ENCODE data around the gene FTSJ3. TPM values are rescaled to one million over a fixed set of nuclear protein-coding genes. Genes with fewer than 3 reads are reported as not detected.

FTSJ3 gene
- total RNA-seq, 4 donors from 2014 or later = 37.8 to 64.7 (median 47.2) TPM

DNA sequence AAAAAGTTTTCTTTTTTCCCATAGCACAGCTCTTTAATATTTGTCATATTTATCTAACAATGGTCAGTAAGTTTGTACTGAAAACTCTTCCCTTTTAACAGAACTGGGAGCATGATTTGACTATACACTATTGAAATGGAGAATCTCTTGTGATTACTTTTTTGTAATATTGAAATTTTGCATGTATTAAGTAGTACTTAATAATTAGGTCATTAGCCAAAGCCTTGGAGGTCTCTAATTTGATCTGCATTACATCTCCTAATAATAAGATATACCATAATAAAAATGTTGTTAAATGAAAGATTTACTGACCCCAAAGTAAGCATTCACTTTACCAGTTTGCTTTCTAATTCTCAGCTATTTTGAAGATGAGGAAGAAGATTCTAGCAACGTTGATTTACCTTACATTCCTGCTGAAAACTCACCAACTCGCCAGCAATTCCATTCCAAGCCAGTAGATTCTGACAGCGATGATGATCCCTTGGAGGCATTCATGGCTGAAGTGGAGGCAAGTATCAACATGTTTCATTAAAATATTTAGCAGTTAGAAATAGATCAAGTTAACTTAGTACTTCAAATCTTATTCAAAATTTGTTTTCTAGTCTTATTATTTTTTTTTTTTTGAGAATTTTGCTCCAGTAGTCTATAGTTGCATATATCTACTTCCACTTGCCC is 35.3 kb downstream of the FTSJ3 start:
- Histone ChIP-seq H3K36me3 (peaks cover 50 to 69% of the 10 kb centered on the region in 2 donors), H3K27me3 (no peaks in the 10 kb centered on the region), H3K27ac (no peak overlapping the region), H3K9me3 (no peaks in the 10 kb centered on the region), H3K4me3 (replicated peaks in 1 of 3) (no peak overlapping the region), H3K4me1 (no peaks in the 10 kb centered on the region)
- DNase-seq = no peak
- WGBS, 2 donors = 83 to 91% methylated on average over 3 of the region's 3 CpGs
- intact Hi-C loops (cut with DNase I) = no loop called here
- TF ChIP-seq POLR2A (IDR thresholded peaks at IDR 0.05) = no peak
- TF ChIP-seq, protein P1, sequence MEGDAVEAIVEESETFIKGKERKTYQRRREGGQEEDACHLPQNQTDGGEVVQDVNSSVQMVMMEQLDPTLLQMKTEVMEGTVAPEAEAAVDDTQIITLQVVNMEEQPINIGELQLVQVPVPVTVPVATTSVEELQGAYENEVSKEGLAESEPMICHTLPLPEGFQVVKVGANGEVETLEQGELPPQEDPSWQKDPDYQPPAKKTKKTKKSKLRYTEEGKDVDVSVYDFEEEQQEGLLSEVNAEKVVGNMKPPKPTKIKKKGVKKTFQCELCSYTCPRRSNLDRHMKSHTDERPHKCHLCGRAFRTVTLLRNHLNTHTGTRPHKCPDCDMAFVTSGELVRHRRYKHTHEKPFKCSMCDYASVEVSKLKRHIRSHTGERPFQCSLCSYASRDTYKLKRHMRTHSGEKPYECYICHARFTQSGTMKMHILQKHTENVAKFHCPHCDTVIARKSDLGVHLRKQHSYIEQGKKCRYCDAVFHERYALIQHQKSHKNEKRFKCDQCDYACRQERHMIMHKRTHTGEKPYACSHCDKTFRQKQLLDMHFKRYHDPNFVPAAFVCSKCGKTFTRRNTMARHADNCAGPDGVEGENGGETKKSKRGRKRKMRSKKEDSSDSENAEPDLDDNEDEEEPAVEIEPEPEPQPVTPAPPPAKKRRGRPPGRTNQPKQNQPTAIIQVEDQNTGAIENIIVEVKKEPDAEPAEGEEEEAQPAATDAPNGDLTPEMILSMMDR (IDR thresholded peaks at IDR 0.05) = no peak

DNA sequence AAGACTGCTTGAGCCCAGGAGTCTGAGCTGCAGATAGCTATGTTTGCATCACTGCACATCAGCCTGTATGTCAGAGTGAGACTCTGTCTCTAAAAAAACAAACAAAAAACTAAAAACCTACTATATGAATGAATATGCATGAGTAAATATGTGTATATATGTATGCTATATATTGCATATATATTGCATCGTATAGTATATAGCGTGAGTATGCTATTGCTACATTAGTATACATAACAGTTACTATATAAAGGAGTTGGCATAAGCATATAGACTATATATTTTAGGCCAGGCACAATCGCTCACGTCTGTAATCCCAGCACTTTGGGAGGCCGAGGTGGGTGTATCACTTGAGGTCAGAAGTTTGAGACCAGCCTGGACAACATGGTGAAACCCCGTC is 37.4 kb downstream of the FTSJ3 start:
- no peak overlapping the region for H3K4me3 ChIP-seq (replicated peaks in 1 of 3)
- H3K9me3 ChIP-seq = no peaks in the 10 kb centered on the region
- intact Hi-C loops (cut with DNase I) = no loop called here
- DNase-seq = no peak
- TF ChIP-seq, protein P1 (IDR thresholded peaks at IDR 0.05) = no peak
- no peak for TF ChIP-seq POLR2A (IDR thresholded peaks at IDR 0.05)
- H3K4me1 ChIP-seq = no peaks in the 10 kb centered on the region
- H3K27me3 ChIP-seq = no peaks in the 10 kb centered on the region
- no peak overlapping the region for H3K27ac ChIP-seq
- WGBS, 2 donors = 90 to 95% methylated on average over 6 of the region's 6 CpGs
- H3K36me3 ChIP-seq = peaks cover 36 to 56% of the 10 kb centered on the region in 2 donors

DNA sequence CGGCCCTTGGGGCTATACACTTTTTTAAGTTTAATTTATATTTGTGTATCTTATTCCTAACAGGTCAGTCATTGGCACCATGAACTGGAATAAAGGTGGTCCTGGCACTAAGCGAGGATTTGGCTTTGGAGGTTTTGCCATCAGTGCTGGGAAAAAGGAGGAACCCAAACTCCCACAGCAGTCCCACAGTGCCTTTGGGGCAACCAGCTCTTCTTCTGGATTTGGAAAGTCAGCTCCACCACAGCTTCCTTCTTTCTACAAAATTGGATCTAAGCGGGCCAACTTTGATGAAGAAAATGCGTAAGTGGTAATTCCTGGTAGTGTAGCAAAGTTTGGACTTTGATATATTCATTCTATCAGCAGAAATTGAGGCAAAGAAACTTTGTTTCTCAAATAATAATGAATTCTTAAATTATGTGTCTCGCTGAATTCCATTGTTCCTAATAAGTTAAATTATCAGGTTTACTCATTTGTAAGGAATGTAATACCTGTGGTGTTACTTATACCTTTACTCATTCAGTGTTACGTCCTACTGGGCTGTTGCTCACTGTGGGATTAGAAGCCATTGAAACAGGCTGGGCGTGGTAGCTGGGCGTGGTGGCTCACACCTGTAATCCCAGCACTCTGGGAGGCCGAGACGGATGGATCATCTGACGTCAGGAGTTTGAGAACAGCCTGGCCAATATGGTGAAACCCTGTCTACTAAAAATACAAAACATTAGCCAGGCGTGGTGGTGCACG is 40.3 kb downstream of the FTSJ3 start:
- Histone ChIP-seq H3K36me3 (peaks cover 18 to 28% of the 10 kb centered on the region in 2 donors), H3K9me3 (no peaks in the 10 kb centered on the region), H3K4me3 (replicated peaks in 1 of 3) (no peak overlapping the region), H3K27me3 (no peaks in the 10 kb centered on the region), H3K27ac (no peak overlapping the region), H3K4me1 (no peaks in the 10 kb centered on the region)
- WGBS, 2 donors = 94 to 98% methylated on average over 13 of the region's 13 CpGs
- intact Hi-C loops (cut with DNase I) = no loop called here
- DNase-seq = no peak
- TF ChIP-seq, protein P1 (IDR thresholded peaks at IDR 0.05) = no peak
- TF ChIP-seq POLR2A (IDR thresholded peaks at IDR 0.05) = no peak

DNA sequence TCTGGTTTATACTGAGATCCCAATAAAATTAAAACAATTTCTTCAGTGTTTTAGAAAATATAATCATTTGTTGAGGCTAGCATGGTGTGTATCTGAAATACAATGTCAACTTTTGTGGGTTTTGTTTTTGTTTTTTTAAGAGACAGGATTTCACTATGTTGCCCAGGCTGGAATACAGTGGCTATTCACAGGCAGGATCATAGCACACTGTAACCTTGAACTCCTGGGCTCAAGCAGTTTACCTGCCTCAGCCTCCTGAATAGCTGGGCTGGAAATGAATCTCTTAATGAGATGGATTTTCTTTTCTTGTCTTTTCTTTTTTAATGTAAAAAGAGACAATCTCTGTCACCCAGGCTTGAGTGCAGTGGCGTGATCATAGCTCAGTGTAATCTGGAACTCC is 41.3 kb downstream of the FTSJ3 start:
- Histone ChIP-seq H3K36me3 (peaks cover 9 to 28% of the 10 kb centered on the region in 2 donors), H3K27me3 (no peaks in the 10 kb centered on the region), H3K4me1 (no peaks in the 10 kb centered on the region), H3K9me3 (no peaks in the 10 kb centered on the region), H3K4me3 (replicated peaks in 1 of 3) (no peak overlapping the region), H3K27ac (no peak overlapping the region)
- WGBS, 2 donors = 94 to 100% methylated on average over 1 of the region's 1 CpG
- intact Hi-C loops (cut with DNase I) = no loop called here
- no peak for DNase-seq
- TF ChIP-seq, protein P1 (IDR thresholded peaks at IDR 0.05) = no peak
- TF ChIP-seq POLR2A (IDR thresholded peaks at IDR 0.05) = no peak

DNA sequence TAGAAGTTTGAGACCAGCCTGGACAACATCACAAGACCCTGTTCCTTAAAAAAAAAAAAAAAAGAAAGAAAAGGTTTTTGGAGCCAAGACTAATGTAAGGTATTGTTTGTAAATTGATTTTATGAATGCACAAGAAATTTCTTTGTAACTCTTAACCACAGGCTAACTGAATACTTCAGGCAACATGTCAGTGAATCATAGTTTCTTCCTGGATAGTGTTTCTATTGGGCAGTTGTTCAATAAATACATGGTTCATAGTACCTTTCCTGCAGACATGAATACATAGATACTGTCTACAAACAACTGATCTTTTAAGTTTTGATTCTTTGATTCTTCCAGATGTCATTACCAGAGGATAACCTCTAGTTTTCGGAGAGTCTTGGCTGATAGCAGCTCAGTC is 41.9 kb downstream of the FTSJ3 start:
- no peak overlapping the region for H3K27ac ChIP-seq
- intact Hi-C loops (cut with DNase I) = no loop called here
- no peak overlapping the region for H3K4me3 ChIP-seq (replicated peaks in 1 of 3)
- WGBS, 2 donors = 89 to 95% methylated on average over 1 of the region's 1 CpG
- DNase-seq = no peak
- no peaks in the 10 kb centered on the region for H3K27me3 ChIP-seq
- H3K4me1 ChIP-seq = peaks cover 0 to 5% of the 10 kb centered on the region in 2 donors
- H3K9me3 ChIP-seq = no peaks in the 10 kb centered on the region
- H3K36me3 ChIP-seq = peaks cover 4 to 28% of the 10 kb centered on the region in 2 donors
- TF ChIP-seq, protein P1 (IDR thresholded peaks at IDR 0.05) = no peak
- TF ChIP-seq POLR2A (IDR thresholded peaks at IDR 0.05) = no peak
